Fibroblast of lung (primary cell): ENCODE results near the gene XRCC2. TPM values are rescaled to one million over a fixed set of nuclear protein-coding genes. Genes with fewer than 3 reads are reported as not detected.
A peak's percentile ranks its signal among the peaks of the same experiment; 100 is the strongest.
"Not testable (repeated sequence)": the region's sequence is repeated elsewhere in the genome, so short reads cannot be mapped to it uniquely, and the experiment has no call there.

Source experiments
- DNase-seq, 2 donors: peaks; one replicate each; pipeline versions ENCODE4 v3.0.0 to v3.0.0-alpha.2; 2010; ENCODE audit warnings: low read depth in 2 of 2
- H2AFZ ChIP-seq: 2 replicates; pipeline ENCODE4 v1.5.1; 2012; ENCODE audit warnings: low read length, control low read depth, inconsistent platforms
- H3K27ac ChIP-seq: 2 replicates; pipeline ENCODE4 v1.5.1; 2011; ENCODE audit warnings: low read length, control low read depth; ENCODE audit not compliant: insufficient read depth
- H3K27me3 ChIP-seq: 2 replicates; pipeline ENCODE4 v1.5.1; 2011; ENCODE audit warnings: mild to moderate bottlenecking, low read length; ENCODE audit not compliant: control insufficient read depth, insufficient read depth
- H3K36me3 ChIP-seq: 2 replicates; pipeline ENCODE4 v1.5.1; 2011; ENCODE audit warnings: low read length; ENCODE audit not compliant: control insufficient read depth, insufficient read depth
- H3K4me1 ChIP-seq: 2 replicates; pipeline ENCODE4 v1.5.1; 2011; ENCODE audit warnings: low read length; ENCODE audit not compliant: control insufficient read depth, insufficient read depth; ENCODE audit errors: extremely low read depth
- H3K4me2 ChIP-seq: 2 replicates; pipeline ENCODE4 v1.5.1; 2011; ENCODE audit warnings: low read length, control low read depth; ENCODE audit not compliant: insufficient read depth; ENCODE audit errors: extremely low read depth
- H3K4me3 ChIP-seq, 4 experiments: fragments of 200-600 bp in 1 of 4; sonication (generic) in 1 of 4; replicated peaks in 1 of 4; 2 replicates each; pipeline ENCODE4 v1.5.1; 2011 to 2016; ENCODE audit warnings: low read length in 4 of 4, low read depth in 3 of 4, mild to moderate bottlenecking in 3 of 4, control low read depth in 2 of 4, inconsistent platforms in 1 of 4, mixed read lengths in 1 of 4; ENCODE audit not compliant: insufficient read depth in 1 of 4; ENCODE audit errors: control extremely low read depth in 1 of 4
- H3K79me2 ChIP-seq: 2 replicates; pipeline ENCODE4 v1.5.1; 2012; ENCODE audit warnings: mild to moderate bottlenecking, low read length, inconsistent platforms; ENCODE audit not compliant: control insufficient read depth, insufficient read depth
- H3K9ac ChIP-seq: 2 replicates; pipeline ENCODE4 v1.5.1; 2011; ENCODE audit warnings: mild to moderate bottlenecking, low read length, control low read depth; ENCODE audit not compliant: insufficient read depth
- H3K9me3 ChIP-seq: 2 replicates; pipeline ENCODE4 v1.5.1; 2012; ENCODE audit warnings: low read depth, low read length; ENCODE audit not compliant: control insufficient read depth, insufficient read depth
- H4K20me1 ChIP-seq: 2 replicates; pipeline ENCODE4 v1.5.1; 2011; ENCODE audit warnings: low read length; ENCODE audit not compliant: control insufficient read depth, insufficient read depth; ENCODE audit errors: extremely low read depth
- EZH2 ChIP-seq: IDR thresholded peaks from 2 replicates; pipeline ENCODE4 v1.5.1; 2012; ENCODE audit warnings: low read length, control low read depth, mild to moderate bottlenecking; ENCODE audit errors: missing control alignments
- polyA minus RNA-seq: library from RNA; depleted of rRNA, polyadenylated mRNA; stranded (reverse); fragments of >200 nt; gene quantifications from 2 replicates; pipeline ENCODE4 v1.2.3, GENCODE V29; 2011; ENCODE audit warnings: low replicate concordance
- polyA plus RNA-seq, 2 donors: library from polyadenylated mRNA; depleted of rRNA in 1 of 2; stranded (reverse) in 1 of 2; unstranded in 1 of 2; fragments of >200 nt; gene quantifications; 2 replicates each; pipeline ENCODE4 v1.2.1, GENCODE V29; 2011 to 2012; ENCODE audit warnings: missing spikeins in 1 of 2
- total RNA-seq: library from RNA; depleted of rRNA; stranded (reverse); fragments of >200 nt; gene quantifications from 2 replicates; pipeline ENCODE4 v1.2.1, GENCODE V29; 2014
- TF ChIP-seq, protein P1 (sequence below), 2 donors: IDR thresholded peaks in 1 of 2; conservative IDR thresholded peaks in 1 of 2; 1 replicate in 1 of 2; 2 replicates in 1 of 2; pipeline ENCODE4 v1.5.1; 2011 to 2012; ENCODE audit warnings: low read length in 2 of 2, control low read depth in 1 of 2, inconsistent platforms in 1 of 2, low read depth in 1 of 2, mild to moderate bottlenecking in 1 of 2

Gene XRCC2
- total RNA-seq (under 0.01 and 0.66 TPM in 2 replicates), polyA plus RNA-seq (1.4 and 4.0 TPM in 2 replicates), polyA minus RNA-seq (0.94 and 2.4 TPM in 2 replicates)
- 1.1 and 2.7 TPM in 2 replicates for polyA plus RNA-seq (2012)

DNA sequence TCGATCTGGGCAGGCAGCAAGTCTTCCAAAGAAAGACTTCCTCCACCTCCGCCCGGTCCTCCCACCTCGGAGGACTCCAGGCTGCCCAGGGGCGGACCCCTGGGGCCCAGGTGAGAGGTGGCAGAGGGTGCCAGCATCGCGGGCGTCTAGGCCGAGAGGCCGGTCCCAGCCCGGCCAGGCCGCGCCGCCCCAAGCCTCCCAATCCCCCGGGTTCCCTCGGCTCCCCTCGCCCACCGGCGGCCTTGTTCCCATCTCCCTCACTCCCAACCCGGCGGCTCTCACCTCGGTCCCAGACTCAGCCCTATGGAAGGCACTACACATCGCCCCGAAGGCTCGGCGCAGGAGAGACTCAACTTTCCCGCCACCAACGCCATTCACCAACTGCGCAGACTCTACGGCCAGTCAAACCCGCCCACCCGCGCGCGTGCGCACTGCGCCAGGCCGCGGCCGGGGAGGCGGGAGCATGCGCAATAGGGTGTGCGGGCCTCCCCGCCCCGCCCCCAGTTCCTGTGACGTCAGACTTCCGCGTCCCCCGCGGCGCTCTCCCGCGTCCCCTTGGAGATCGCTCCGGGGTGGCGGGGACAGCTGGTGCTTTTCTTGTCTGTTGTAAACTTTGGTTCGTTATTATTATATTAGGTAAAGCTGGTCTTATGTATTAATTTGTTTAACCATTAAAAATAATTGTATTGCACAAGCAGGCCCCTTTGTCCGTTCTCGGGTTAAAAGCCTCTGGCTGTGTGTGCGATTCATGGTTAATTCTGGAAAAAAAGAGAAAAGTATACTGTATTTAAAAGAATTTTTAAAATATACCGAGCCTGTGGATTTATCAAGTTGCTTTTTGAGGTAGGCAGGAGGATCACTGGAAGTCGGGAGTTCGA, at the start of gene XRCC2:
Gene XRCC2 (minus strand): TSS at position 383 of the 878 bp plus-strand sequence. CDS start 62 bp downstream, at position 321.
- peak within 1 kb of the TSS; percentile 80 for H3K4me2 ChIP-seq
- no peaks in the 10 kb centered on the region for H3K9me3 ChIP-seq
- peak within 1 kb of the TSS; percentile 76 for H3K27ac ChIP-seq
- peaks cover 32% of the 10 kb centered on the region for H3K79me2 ChIP-seq
- DNase-seq: peak; percentile 76 to 87
- TF ChIP-seq, protein P1, sequence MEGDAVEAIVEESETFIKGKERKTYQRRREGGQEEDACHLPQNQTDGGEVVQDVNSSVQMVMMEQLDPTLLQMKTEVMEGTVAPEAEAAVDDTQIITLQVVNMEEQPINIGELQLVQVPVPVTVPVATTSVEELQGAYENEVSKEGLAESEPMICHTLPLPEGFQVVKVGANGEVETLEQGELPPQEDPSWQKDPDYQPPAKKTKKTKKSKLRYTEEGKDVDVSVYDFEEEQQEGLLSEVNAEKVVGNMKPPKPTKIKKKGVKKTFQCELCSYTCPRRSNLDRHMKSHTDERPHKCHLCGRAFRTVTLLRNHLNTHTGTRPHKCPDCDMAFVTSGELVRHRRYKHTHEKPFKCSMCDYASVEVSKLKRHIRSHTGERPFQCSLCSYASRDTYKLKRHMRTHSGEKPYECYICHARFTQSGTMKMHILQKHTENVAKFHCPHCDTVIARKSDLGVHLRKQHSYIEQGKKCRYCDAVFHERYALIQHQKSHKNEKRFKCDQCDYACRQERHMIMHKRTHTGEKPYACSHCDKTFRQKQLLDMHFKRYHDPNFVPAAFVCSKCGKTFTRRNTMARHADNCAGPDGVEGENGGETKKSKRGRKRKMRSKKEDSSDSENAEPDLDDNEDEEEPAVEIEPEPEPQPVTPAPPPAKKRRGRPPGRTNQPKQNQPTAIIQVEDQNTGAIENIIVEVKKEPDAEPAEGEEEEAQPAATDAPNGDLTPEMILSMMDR (conservative IDR thresholded peaks at IDR 0.05 in 1 of 2, IDR thresholded peaks at IDR 0.05 in 1 of 2; ENCODE audit: low read depth in 1 of 2, low read length in 2 of 2): no peak
- TF ChIP-seq EZH2: no peak
- no peaks in the 10 kb centered on the region for H3K27me3 ChIP-seq
- no peaks in the 10 kb centered on the region for H4K20me1 ChIP-seq
- H2AFZ ChIP-seq: peak within 1 kb of the TSS; percentile 50
- peak within 1 kb of the TSS; percentile 56 for H3K9ac ChIP-seq
- peak within 1 kb of the TSS; percentile 76 to 93 (median 88) for H3K4me3 ChIP-seq
- H3K36me3 ChIP-seq: no peaks in the 10 kb centered on the region
- H3K4me1 ChIP-seq: no peaks in the 10 kb centered on the region

DNA sequence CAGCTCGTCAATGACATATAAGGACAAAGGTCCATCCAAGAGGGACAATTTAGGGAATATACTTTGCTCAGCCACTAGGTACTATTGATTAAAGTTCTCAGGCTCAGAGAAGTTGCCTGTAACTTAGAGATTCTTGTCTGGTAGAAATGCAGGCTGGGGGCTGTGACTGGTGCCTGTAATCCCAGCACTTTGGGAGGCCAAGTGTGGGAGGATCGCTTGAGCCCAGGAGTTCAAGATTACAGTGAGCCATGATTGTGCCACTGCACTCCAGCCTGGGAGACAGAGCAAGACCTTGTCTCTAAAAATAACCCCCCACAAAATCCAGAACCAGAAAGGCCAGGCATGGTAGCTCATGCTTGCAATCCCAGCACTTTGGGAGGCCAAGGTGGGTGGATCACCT, 47.4 kb upstream of the XRCC2 start:
- no peaks in the 10 kb centered on the region for H3K4me1 ChIP-seq
- no peak for DNase-seq
- no peak overlapping the region for H3K4me3 ChIP-seq
- H3K9me3 ChIP-seq: no peaks in the 10 kb centered on the region
- TF ChIP-seq, protein P1 (conservative IDR thresholded peaks at IDR 0.05 in 1 of 2, IDR thresholded peaks at IDR 0.05 in 1 of 2; ENCODE audit: low read depth in 1 of 2, low read length in 2 of 2): no peak
- no peak for TF ChIP-seq EZH2
- H3K27ac ChIP-seq: no peak overlapping the region
- no peaks in the 10 kb centered on the region for H3K79me2 ChIP-seq
- no peak overlapping the region for H3K9ac ChIP-seq
- no peak overlapping the region for H3K4me2 ChIP-seq
- no peak overlapping the region for H2AFZ ChIP-seq
- no peaks in the 10 kb centered on the region for H3K36me3 ChIP-seq
- H3K27me3 ChIP-seq: no peaks in the 10 kb centered on the region
- no peaks in the 10 kb centered on the region for H4K20me1 ChIP-seq

GRCh38 chr7:152712412-152713042, 36.6 kb upstream of the XRCC2 start:
- not testable (repeated sequence) for H3K79me2 ChIP-seq, H3K4me3 ChIP-seq, H3K4me2 ChIP-seq, H3K27me3 ChIP-seq, H3K4me1 ChIP-seq, H2AFZ ChIP-seq, H3K9ac ChIP-seq, H3K9me3 ChIP-seq, H4K20me1 ChIP-seq, H3K27ac ChIP-seq, DNase-seq, H3K36me3 ChIP-seq
